Fibroblast of skin of left biceps (primary cell): ENCODE results near the gene CREB1.
A peak's percentile ranks its signal among the peaks of the same experiment; 100 is the strongest.

Source experiments
- DNase-seq, 2 experiments: peaks; one replicate each; pipeline ENCODE4 v3.0.0-alpha.2; 2013; ENCODE audit warnings: low read depth in 2 of 2

CREB1 gene

DNA sequence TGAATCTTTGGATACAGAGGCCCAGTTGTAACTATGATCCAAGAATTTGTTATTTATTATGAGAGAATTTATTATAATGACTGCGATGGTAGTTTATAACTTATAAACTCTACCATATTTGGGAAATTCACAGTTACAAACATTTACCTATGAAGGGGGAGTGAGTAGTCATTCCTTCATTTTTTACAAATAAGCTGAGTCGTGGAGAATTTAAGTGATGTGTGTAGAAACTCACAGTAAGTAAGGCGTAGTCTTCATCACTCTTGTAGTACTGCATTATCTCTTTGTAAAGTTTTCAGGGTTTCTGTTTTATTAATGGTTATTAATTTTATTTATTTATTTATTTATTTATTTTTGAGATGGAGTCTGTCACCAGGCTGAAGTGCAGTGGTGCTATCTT lies 13.5 kb downstream of the CREB1 start:
- no peak for DNase-seq

GRCh38 chr2:207546822-207547221 lies 17.1 kb downstream of the CREB1 start:
- peak; percentile 50 for DNase-seq

- DNase-seq = no peak
Measured at GRCh38 chr2:207549145-207549544, 19.4 kb downstream of the CREB1 start.

DNA sequence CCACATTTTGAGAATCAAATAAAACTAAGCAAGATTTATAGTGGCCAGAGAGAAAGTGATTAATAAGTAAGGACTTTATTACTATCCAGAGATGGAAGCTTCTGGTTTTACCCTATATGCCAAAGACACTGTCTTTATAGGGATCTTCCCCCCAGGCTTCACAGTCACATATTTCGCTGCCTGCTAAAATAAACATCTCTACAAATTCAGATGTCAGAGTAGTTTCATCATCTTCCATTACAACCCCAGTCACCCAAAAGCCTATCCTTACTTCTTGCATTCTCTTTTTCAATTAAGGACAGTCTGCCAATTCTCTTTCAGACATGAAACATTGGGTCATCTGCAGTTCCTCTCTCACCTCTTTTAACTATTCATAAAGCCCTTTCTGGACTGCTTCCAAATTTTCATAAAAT lies 28.3 kb downstream of the CREB1 start:
- peak; percentile 81 to 90 for DNase-seq

GRCh38 chr2:207561386-207562080 lies 31.8 kb downstream of the CREB1 start:
- no peak for DNase-seq

GRCh38 chr2:207565736-207566500 lies 36.2 kb downstream of the CREB1 start:
- no peak for DNase-seq

DNA sequence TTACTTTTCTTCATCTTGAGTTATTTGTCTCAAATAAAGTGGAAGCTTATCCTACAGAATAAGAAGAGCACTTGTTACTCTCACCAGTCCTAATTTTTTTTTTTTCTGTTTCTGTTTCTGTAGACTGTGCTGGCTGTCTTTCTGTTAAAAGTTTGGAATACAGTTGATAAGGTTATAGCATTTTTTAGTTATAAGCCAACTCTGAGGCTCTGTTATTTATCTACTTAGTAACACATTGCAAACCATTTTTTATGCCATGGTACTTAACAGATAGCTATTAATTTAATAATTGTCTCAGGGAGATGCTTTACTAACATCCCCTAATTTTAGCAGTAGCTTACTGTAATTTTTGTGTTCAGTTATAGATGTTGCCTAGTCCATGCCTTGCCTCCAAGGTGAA lies 37.9 kb downstream of the CREB1 start:
- DNase-seq = no peak

GRCh38 chr2:207571370-207571769 lies 41.6 kb downstream of the CREB1 start:
- no peak for DNase-seq

- DNase-seq = no peak
Measured at GRCh38 chr2:207584952-207585351, 55.2 kb downstream of the CREB1 start.

DNA sequence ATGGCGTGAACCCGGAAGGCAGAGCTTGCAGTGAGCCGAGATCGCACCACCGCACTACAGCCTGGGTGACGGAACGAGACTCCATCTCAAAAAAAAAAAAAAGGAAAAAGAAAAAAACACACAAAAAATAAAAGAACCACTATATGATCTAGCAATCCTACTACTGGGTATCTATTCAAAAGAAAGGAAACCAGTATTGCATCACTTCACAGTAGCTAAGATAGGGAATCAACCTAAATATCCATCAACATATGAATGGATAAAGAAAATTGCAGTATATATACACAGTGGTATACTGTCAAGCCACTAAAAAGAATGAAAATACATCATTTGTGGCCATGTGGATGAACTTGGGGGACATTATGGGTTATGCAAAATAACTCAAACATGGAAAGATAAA lies 57.5 kb downstream of the CREB1 start:
- no peak for DNase-seq

- no peak for DNase-seq
Measured at GRCh38 chr2:207589143-207589542, 59.4 kb downstream of the CREB1 start.

GRCh38 chr2:207593277-207593676 lies 63.5 kb downstream of the CREB1 start:
- no peak for DNase-seq

GRCh38 chr2:207594264-207594663 lies 64.5 kb downstream of the CREB1 start:
- DNase-seq = no peak

DNA sequence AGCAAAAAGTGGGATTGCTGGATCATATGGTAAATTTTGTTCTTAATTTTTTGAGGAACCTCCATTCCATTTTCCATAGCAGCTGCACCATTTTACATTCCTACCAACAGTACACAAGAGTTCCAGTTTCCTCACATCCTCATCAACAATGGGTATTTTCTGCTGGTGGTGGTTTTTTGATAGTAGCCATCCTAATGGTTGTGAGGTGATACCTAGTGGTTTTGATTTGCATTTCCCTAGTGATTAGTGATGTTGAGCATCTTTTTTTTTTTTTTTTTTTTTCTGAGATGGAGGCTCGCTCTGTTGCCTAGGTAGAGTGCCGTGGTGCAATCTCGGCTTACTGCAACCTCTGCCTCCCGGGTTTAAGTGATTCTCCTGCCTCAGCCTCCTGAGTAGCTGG lies 65.0 kb downstream of the CREB1 start:
- no peak for DNase-seq

GRCh38 chr2:207599636-207600035 lies 69.9 kb downstream of the CREB1 start:
- DNase-seq = peak; percentile 33 to 39

DNA sequence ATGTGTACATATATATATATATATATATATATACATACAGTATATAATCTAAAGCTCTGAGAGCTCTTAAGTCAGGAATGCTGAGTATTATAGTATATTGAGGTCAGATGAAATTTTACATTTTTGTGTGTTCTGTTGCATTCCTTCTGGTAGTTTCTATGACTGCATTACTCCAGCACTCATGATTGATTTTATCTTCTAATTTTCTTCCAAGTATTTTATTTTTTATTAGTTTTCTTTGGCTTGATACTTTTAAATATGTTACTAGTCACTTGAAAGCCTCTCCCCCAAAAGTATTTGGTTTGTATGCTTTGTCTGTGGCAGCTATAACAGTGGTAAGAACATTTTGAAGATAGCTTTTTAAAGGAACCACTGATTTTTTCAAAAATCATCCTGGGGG lies 70.5 kb downstream of the CREB1 start:
- peak; percentile 66 for DNase-seq

DNA sequence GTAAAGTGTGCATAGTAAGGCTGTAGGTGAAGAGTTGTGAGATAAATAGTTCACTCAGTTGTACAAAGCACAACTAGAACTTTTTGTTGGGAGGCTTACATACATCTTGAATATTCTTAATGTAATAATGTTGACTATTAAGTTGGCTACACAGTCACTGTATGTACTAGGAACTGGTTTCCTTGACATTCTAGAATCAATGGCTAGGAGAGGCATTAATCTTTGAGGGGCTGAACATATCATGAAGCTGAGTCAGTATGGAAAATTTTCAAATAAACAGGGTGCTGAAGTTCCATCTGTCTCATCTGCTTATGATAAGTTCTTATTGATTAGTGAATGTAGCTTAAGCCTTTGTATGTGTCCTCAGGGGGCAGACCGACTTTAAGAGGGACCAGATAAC lies 72.0 kb downstream of the CREB1 start:
- no peak for DNase-seq

DNA sequence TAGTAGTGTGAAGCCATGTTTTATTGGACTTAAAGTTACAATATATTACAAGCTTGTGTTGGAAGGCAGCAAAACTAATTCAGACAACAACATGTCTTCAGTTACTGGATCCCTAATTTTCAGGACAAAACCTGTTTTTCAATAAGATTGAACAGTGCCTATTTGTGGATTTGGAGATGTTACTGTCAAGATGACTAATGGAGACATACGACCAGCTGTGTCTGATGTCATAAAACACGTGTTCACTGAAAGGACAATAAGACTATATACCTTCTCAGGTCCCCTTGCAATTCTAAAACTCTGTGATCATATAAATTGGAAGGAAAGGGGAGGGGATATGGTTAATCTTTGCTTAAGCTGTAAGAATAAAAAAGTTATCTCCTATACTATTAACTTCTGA lies 73.7 kb downstream of the CREB1 start:
- DNase-seq = no peak

- DNase-seq = no peak
Measured at GRCh38 chr2:207606399-207606798, 76.6 kb downstream of the CREB1 start.

GRCh38 chr2:207606829-207607228 lies 77.1 kb downstream of the CREB1 start:
- DNase-seq = no peak

GRCh38 chr2:207612714-207613113 lies 83.0 kb downstream of the CREB1 start:
- DNase-seq = no peak

GRCh38 chr2:207614824-207615223 lies 85.1 kb downstream of the CREB1 start:
- DNase-seq = no peak

DNA sequence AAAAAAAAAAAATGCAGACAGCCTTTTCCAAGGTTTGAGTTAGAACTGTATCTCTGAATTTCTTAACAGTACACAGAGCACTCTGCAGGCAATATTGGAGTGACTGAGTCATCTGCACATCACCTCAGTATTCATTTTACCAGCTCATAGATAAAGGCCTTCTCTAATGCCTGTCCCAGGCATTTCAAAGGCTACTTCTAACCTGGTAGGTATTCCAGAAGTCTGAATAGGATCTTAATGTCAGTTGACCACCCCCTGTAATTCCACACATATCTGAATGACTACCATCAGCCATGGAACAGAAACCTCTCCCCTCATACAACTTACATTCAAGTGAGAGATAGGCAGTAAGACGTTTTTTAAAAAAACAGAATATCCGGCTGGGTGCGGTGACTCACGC lies 86.4 kb downstream of the CREB1 start:
- DNase-seq = no peak
